HG03045 (cell line): Measurements from ENCODE around the gene RNASE7.
"Not testable (repeated sequence)": the region's sequence is repeated elsewhere in the genome, so short reads cannot be mapped to it uniquely, and the experiment has no call there.

ENCODE experiments used
- ATAC-seq: cut with Tn5 transposase; IDR thresholded peaks from one replicate; pipeline ENCODE4 v1.9.1; 2021; ENCODE audit warnings: mild to moderate bottlenecking, moderate library complexity; ENCODE audit not compliant: unreplicated experiment

RNASE7 gene

DNA sequence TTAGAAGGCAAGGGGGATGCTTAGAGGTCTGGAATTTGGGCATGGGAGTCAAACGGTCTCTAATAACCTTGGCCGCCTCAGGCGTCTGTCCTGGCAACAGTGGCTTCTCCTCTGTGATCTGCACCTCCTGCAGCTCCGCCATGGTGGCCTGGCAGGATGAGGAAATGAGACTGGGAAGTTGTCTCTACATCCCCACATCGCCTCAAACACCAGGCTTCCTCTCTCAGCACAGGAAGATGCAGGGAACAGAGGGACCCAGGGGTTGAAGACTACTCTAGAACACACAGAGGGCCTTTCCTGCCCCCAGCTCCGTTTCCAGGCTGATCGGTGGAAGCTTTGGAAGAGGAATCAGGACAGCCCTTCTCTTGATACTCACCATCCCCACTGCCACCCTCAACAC lies 19.0 kb upstream of the RNASE7 start:
- no peak for ATAC-seq

DNA sequence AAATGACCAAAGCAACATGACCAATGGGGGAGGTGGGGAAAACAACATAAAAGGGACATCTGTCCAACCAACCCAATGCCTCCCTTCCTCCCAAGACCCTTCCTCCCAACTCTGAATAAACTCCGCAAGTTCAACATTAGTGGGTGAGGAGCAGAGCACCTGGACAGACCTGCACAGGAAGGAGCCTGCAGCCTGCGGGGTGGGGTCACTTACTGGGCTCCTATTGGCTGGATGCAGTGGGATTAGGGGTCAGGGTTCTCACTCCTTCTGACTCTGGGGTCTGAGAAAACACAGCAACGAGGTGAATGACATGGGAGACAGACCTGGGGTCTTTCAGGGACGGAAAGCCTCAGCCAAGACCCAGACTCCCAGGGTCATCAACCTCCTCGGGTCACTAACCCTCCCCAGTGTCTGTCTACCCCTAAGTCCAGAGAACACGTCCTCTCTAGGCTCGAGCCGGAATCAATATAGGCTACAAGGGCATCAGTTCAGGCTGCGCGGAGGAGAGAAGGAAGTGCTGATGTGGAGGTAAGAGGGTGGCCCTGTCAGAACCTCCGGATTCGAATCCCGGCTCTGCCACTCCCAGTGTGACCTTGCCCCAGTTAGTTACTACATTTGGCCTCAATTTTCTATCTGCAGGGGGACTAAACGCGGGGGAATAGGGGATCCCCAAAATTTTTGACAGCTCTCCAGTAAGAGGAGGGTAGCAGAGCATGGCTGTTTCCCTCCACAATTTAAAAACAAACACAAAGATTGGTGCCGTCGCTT lies 18.2 kb upstream of the RNASE7 start:
- no peak for ATAC-seq

DNA sequence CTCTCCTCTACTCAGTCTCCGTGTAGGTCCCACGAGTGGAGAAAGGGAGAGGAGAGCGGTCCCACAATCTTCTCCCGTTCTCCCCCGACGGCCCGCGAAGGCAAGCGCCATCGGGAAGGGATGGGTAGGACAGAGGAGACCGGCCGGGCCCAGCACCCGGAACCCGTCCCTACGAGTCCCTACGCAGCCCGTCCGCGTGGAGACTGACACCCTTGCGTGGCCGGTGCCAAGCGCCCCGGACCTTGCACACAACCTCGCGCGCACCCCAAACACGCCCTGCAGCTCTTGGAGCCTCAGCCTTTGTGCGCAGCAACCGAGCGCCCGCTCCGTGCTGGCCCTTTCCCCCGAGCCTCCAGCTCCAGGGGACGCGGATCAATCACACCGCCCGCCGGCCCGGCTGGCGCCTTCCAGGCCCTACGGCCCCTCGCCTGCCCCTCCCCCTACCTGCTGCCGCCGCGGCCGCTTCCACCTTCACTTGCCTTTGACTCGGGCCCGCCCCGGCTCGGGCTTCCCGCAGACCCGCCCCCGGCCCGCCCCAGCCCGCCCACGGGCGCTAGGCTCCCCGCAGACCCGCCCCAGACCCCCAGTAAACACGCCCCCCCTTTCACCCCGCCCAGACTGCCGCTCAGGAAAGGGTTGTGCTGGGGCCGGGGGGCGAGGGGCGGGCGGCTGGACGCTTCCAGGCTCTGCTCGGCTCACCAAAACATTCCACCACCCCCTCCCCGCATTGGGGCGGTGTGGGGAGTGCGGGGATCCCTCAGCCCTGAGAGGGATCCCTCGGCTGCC lies 17.4 kb upstream of the RNASE7 start, which contains the start of gene NDRG2:
Gene NDRG2 (minus strand): TSS at position 477 of the 786 bp plus-strand sequence. CDS start 1,746 bp downstream, outside the sequence.
- no peak for ATAC-seq

DNA sequence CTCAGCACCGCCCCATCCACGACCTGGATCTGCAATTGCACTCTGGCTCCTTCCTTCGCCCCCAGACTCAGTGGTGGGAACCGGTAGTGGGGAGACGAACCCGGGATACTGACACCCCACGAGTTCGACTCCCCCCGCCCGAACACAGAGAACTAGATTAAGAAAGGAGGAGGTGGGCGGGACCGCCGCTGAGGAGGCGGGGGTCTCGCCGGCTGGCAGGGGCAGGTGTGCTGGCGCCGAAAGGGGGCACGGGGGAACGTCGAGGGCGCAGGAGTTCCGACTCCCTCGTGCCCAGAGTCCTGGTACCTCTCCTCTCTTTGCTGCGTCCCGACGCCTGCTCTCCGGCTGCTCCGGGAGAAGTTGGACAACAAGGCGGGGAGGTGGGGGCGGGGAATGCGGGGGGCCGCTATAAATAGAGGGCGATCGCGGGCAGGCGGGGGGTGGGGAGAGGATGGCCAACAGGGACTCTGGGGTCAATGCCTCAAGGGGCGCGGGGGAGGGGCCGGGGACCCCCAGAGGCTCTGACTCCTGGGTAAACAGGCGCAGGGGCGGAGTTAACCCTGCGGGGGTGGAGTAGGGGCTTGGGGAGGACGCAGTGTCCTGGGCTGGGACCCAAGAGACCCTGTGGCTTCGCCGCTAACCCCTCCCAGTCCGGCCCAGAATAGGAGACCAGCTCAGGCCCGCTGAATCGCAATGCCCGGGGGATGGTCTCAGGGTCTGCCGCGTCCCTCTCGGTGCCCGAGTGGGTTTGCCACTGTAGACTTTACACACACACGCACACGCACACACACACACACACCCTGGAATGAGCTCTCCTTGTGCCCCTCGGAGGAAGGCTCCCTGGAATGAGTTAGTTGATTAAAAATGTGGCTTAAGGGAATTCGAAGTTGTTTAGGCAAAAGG lies 16.5 kb upstream of the RNASE7 start:
- ATAC-seq = no peak

- ATAC-seq = no peak
Measured at GRCh38 chr14:21026274-21026987, 15.7 kb upstream of the RNASE7 start.

GRCh38 chr14:21026988-21027315 lies 15.2 kb upstream of the RNASE7 start:
- ATAC-seq = no peak

- ATAC-seq = no peak
Measured at GRCh38 chr14:21029917-21030316, 12.2 kb upstream of the RNASE7 start, which contains the start of gene TPPP2. TSS of gene TPPP2 (plus strand) at chr14:21030217. CDS start at chr14:21030582, 365 bp downstream.

DNA sequence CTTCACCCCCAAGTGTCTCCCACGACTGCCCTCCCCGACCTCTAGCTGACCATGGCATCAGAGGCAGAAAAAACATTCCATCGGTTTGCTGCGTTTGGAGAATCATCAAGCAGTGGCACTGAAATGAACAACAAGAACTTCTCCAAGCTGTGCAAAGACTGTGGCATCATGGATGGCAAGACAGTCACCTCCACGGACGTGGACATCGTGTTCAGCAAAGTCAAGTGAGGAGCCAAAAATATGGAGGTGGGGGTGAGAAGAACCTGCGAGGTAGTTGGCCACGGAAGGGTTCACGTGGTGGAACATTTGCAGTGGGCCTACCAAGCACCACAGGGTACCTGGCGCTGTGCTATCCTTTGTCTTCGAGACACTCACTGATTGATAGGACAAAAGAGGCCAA lies 11.6 kb upstream of the RNASE7 start:
- ATAC-seq = no peak

DNA sequence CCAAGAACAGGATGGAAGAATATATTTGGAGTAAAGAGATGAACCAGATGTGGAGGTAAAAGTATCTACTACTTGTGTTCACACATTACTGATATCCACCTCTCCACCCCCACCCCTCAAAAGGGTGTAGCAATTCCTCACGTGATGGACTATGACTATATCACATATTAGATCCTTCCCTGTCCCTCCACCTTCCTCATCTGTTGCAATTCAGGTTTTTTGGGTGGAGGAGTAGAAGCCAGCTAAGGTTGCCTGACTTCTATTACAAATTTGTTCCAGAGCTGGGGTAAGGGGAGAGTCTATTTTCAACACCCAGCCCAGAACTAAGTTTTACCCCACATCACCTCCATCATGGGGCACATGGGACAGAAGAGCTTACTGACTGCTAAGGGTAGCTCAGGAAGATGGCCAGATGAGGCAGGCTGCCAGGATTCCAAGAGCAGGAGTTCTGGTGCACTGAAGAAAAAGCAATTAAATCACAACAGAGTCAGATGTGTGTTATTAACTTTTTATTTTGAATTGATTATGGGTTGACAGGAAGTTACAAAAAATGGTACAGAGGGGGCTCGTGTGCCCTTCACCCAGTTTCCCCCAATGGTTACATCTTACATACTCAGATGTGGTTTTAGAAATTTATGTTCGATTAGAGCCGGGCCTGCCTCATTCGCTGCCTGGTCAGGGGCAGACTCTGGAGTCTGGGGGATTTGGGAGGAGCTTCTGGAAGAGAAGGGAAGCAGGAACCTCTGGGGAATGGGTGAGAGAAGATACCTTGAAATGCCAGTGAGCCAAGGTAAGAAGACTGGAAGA lies 9.6 kb upstream of the RNASE7 start:
- ATAC-seq = no peak

DNA sequence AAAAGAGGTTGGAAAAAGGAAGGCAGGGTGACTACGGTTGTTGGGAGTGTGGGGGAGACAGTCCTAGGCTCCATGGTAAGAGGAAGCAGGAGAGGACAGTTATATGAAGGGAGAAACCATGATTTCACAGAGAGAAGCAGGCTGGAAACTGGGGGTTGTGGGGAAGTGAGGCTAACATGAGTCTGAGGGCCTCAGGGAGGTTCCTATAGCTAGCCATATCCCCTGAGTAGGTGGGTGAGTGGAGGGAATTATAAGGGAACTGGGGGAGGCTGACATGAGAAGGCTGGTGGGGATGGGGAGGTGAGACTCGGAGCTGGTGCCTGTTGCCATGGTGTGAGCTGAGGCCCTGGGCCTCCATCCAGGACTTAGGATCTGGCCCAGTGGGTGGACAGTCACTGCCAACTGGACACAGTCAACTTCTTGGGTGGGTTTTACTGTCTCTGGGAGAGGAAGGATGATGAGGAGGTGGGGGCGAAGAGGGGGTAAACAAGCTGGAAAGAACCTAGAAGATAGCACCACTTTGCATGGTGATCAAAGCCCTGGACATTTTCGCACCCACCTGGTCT lies 8.9 kb upstream of the RNASE7 start:
- ATAC-seq = no peak

GRCh38 chr14:21034707-21035106 lies 7.5 kb upstream of the RNASE7 start, which contains the start of gene RNASE13:
TSS of gene RNASE13 (minus strand) at chr14:21034807. CDS start at chr14:21034288, 519 bp downstream.
- no peak for ATAC-seq

DNA sequence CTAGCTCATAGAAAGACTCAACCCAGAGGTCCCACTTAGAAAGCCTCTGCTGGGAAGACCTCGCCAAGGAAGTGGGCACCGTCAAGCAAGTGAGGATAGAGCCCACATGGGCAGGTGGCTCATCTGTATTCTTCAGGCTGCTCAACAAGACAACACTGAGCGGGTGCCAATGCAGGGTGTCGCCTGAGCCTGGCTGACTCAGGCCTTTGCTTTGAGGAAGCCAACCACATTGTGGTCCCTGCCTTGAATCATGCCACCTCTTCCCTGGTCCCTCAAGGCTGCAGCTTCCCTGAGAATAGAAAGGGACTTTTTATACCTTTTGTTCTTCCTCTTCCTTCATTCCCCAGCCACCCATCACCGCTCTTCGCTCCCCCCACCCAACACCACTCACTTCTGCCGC lies 5.4 kb upstream of the RNASE7 start:
- no peak for ATAC-seq

GRCh38 chr14:21037156-21037555 lies 5.0 kb upstream of the RNASE7 start:
- no peak for ATAC-seq

DNA sequence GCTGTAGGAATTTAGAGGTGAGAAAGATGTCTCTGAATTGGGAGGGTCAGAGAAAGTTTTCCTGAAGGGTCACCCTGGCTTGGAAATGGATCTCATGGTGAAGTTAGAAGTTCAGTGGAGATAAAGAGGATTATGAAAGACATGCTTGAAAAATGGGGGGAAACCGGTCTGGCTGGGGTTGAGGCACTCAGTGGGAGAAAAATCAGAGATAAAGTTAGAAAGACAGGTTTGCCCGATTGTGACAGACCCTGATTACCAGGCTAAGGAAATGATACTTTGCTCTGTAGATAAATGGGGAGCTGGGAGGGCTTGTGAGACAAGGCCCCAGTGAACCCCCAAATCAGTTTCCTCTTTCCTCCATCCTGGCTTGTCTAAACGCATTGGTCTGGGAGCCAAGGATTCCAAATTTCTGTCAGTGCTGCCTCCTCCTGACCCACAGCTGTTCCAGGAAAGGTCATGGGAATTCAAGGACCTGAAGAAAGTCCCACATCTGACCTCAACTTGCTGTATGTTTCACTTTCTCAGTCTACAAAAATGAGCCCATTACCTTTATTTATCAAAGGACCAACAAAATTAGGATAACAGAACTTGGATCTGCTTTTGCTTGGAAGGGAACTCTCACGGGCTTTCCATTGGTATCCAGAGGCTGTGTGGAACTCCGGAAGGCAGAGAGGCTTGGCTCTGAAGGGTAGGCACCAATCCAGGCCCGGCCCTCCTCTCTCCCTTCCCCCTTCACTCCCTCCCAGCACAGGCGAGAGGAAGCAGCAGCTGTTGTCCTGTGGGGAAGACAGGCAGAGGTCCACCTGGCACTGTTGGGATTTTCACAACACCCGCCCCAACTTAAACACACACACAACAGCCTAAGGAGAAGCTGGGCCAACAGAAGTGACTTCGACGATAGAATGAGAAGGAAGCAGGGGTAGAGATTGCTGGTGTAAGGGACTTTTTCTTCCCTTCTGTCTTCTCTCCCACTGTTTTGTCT lies 3.4 kb upstream of the RNASE7 start:
- no peak for ATAC-seq

- ATAC-seq = no peak
Measured at GRCh38 chr14:21039585-21040369, 2.4 kb upstream of the RNASE7 start.

- no peak for ATAC-seq
Measured at GRCh38 chr14:21040370-21040925, 1.7 kb upstream of the RNASE7 start.

DNA sequence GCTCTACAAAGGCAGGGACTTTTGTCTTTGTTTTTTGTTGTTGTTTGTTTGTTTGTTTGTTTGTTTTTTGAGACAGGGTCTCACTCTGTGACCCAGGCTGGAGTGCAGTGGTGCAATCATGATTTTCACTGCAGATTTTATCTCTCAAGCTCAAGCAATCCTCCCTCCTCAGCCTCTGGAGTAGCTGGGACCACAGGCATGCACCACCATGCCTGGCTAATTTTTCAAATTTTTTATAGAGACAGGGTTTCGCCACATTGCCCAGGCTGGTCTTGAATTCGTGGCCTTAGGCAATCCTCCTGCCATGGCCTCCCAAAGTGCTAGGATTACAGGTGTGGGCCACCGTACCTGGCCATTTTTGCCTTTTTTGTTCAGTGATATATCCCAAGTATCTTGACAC lies 1.2 kb upstream of the RNASE7 start:
- ATAC-seq = not testable (repeated sequence)
